ENCODE results near the gene AKNA. TPM values are rescaled to one million over a fixed set of nuclear protein-coding genes. Genes with fewer than 3 reads are reported as not detected.
A peak's percentile ranks its signal among the peaks of the same experiment; 100 is the strongest.

The AKNA gene
- total RNA-seq (2014; rRNA removed; shearing (Covaris generic)) = 2.3 and 3.4 TPM in 2 replicates

- no peak for DNase-seq (ENCODE audit: low spot score)
Measured at GRCh38 chr9:114387680-114388356, at the start of gene AKNA. TSS of gene AKNA (minus strand) at chr9:114387982. CDS start at chr9:114381333, 6,649 bp downstream.

DNA sequence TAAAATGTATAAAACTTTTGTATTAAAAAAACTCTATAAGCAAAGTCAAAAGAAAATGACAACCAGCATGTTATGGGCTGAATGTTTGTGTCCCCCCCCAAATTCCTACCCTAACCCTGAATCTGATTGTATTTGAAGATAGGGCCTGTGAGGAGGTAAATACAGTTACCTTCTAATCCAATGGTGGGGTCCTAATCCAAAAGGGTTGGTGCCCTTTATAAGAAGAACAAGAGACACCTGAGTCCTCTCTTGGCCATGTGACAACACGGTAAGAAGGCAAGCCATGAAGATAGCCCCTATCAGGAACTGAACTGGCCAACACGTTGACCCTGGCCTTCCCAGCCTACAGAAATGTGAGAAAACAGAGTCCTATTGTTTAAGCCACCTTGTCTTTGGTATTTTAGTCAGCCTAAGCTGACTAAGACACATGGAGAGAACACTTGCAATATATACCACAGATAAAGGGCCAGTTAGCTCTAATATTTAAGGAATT is 49.7 kb upstream of the AKNA start:
- no peak for DNase-seq (ENCODE audit: low spot score)

- DNase-seq (ENCODE audit: low spot score) = peak; percentile 31
Measured at GRCh38 chr9:114434878-114435311, 47.1 kb upstream of the AKNA start.

GRCh38 chr9:114433720-114434255 is 46.0 kb upstream of the AKNA start:
- DNase-seq (ENCODE audit: low spot score) = no peak

GRCh38 chr9:114433086-114433485 is 45.3 kb upstream of the AKNA start:
- DNase-seq (ENCODE audit: low spot score) = no peak

DNA sequence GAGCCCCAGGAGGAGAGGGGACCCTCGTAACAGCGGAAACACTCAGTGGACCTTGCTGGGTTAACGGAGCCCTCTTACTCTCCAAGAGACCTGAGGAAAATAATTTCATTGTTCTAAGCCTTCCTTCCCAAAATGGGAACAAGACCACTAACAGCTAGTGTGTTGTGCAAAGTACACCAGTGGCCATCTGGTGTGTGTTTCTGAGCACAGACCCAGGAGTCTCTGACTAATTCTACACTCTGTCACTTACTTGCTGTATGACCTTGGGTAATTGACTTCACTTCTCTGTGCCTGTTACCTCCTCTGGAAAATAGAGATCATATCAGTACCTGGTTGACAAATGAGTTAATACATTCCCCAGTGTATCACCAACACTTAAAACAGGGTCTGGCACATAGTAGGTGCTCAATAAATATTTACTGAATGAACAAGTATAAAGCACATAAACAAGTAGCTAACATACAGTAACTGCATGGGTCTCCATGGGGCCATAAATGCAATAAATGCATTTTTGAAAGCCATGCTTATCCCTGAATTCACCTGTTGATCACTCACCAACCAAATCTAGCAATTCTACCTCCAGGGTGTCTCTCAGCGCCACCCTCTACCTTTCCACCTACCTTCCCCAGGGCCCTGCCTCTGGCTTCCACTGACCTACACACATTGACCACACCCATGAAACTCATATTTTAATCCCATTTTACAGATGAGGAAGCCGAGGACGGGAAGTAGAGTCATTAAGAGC is 44.7 kb upstream of the AKNA start:
- no peak for DNase-seq (ENCODE audit: low spot score)

DNA sequence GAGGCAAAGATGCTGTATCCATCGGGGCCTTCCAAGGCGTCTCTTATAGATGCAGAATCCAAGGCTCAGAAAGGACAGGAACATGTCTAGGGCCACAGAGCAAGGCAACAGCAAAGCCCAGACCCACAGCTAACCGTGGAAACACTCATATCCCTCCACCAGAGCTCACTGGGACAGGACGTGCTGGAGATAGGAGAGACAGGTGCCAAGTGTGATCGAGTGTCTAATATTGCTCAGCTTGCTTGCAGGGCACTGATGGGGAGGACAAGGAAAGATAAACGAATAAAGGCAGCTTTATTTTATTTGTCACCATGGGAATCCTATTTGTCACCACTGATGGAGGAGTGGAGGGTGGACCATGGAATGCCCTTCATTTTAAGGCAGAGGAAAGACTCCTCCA is 44.0 kb upstream of the AKNA start:
- DNase-seq (ENCODE audit: low spot score) = no peak

DNA sequence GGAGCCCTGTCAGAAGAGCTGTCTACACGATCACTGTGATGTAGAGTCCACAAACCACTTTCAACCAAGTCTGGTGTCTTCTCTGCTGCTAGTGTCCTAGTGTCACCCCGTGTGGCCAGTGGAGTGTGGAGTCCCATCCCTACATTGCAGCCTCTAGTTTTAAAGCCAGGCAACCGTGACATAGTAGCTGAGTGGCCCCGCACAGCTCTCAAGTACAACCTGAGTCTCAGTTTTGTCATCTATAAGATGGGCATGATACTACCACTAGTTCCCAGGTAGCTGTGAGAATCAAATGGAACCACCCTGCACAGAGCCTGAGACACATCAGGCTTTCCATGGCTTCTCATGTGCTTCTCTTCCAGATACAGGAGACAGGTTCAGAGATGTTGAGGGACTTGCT is 43.2 kb upstream of the AKNA start:
- DNase-seq (ENCODE audit: low spot score) = no peak

DNA sequence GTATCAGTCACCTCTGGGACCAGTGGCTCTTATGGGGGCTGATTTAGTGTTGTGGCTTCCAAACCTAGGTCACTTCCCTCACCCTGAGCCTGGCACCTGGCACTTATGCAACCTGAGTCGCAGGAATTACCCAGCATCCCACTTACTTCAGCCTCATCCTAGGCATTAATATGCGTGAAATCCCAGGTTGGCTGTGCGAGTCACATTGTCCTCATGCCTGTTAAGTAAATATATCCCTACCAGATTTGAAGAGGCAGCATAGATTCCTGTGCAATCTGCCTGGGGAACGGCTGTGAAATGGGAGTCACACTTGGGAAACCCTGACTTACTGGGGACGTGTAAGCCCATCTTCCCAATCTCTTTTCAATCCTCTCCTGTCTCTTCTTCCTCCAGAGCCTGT is 42.7 kb upstream of the AKNA start:
- no peak for DNase-seq (ENCODE audit: low spot score)

DNA sequence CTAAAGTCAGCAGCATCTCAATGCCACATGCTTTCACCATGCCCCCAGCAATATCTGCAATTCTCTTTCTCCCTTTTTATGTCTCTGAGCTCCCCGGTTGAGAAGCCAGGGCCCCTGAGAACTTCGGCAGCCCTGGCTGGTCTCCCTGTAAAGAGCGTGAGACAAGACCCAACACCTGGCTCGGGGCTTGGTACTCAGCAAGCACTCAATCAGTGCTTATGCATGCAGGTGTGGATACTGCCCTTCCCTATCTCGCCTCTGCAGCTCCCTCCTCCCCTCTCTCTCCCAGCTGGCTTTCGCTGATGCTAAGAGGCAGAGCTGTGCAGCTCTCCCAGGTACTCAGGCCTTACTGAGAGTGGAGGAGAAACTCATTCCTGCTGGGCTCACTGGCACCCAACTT is 41.7 kb upstream of the AKNA start:
- DNase-seq (ENCODE audit: low spot score) = no peak

DNA sequence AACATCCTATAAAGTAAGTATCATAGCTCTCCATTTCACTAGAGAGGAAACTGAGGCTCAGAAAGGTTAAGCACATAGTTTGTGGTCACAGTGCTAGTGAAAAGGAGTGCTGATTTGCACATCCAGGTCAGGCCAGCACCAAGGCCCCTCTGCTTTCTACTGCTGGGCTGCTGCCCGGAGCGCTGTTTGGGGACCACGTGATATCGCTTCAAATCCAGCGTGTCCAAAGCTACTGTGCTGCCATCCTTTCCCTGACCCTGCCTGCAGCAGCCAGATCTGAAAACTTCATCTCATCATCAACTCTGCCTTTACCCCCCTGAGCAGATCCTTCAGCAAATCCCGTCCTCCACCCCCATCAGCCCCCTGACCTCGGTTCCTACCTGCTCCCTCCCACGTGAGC is 40.7 kb upstream of the AKNA start:
- DNase-seq (ENCODE audit: low spot score) = no peak

- DNase-seq (ENCODE audit: low spot score) = no peak
Measured at GRCh38 chr9:114427644-114428043, 39.9 kb upstream of the AKNA start.

- no peak for DNase-seq (ENCODE audit: low spot score)
Measured at GRCh38 chr9:114426046-114426948, 38.5 kb upstream of the AKNA start.

- DNase-seq (ENCODE audit: low spot score) = no peak
Measured at GRCh38 chr9:114425126-114425525, 37.3 kb upstream of the AKNA start.

GRCh38 chr9:114424126-114424525 is 36.3 kb upstream of the AKNA start:
- DNase-seq (ENCODE audit: low spot score) = no peak

GRCh38 chr9:114423181-114423580 is 35.4 kb upstream of the AKNA start:
- DNase-seq (ENCODE audit: low spot score) = no peak

GRCh38 chr9:114421147-114421546 is 33.4 kb upstream of the AKNA start:
- no peak for DNase-seq (ENCODE audit: low spot score)

DNA sequence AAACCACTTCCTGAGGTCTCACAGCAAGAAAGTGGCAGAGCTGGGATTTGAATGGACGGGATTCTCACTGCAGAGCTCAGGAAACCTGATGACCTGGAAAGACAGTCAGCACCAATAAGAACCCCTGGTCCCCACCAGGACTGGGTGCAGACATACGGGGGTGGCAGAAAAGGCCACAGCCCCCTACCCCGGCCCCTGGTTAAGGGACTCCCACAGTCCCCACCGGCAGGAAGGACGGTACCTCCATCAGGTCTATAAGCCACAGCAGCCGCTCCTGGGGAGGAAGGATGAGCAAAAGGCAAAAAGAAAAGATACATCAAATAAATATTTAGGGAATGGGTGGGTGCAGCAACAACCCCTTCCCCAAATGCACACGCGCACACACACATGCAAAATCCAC is 32.0 kb upstream of the AKNA start:
- DNase-seq (ENCODE audit: low spot score) = no peak

- no peak for DNase-seq (ENCODE audit: low spot score)
Measured at GRCh38 chr9:114418053-114418452, 30.3 kb upstream of the AKNA start.

DNA sequence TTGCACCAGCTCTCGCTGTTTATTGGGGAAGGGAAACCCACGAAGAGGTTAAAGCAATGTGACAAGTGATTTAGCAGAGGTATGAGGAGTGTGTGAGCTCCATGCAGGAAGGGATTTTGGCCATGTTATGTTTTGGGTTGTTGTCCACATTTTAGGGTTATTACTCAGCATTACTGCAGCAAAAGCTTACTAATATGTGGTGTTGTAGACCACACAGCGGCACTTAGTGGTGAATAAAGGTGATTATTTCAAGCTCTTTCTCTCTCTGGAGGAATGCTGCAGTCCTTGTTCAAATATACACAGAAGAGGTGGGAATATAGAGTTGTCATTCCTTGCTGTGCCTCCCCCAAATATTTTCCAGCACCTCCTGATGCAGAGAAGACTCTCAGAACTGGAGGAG is 29.7 kb upstream of the AKNA start:
- peak; percentile 60 for DNase-seq (ENCODE audit: low spot score)

DNA sequence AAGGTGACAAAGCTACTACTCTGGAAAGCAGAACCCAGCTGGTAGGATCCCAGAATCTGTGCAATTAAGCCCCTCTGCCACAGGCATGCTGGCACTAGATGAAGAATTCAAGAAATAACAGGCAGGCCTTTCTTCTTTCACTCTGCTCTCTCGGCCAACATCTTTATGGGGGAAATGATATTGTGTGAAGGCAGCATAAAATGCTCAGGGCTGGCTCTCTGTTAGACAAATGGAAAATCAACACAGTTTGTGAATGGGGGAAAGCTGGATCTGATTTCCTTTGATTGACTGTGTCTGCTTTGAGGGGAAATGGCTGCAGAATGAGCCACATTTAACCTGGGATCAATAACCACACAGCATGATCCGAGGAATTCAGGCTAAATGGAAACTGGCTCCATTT is 29.1 kb upstream of the AKNA start:
- DNase-seq (ENCODE audit: low spot score) = no peak

DNA sequence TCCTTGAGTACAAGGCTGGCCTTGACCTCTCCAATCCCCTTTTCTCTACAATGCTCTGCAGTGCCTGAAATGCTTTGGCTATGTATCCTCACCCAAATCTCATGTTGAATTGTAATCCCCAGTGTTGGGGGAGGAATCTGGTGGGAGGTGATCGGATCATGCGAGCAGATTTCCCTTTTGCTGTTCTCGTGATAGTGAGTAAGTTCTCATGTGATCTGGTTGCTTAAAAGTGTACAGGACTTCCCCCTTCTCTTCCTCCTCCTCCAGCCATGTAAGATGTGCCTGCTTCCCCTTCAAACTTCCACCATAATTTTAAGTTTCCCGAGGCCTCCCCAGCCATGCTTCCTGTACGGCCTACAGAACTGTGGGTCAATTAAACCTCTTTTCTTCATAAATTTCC is 28.5 kb upstream of the AKNA start:
- no peak for DNase-seq (ENCODE audit: low spot score)

All from H4 (cell line).